Smooth muscle cell (in vitro differentiated cells): ENCODE data around the gene GALNT14. TPM values are rescaled to one million over a fixed set of nuclear protein-coding genes. Genes with fewer than 3 reads are reported as not detected.

Experiments used
- DNase-seq: peaks from one replicate; lab custom pipeline; 2025; ENCODE audit not compliant: unreplicated experiment; lab: John Stamatoyannopoulos, UW
- H2AFZ ChIP-seq: fragments of 200-600 bp; sonication (generic); 2 replicates; pipeline ENCODE4 v1.6.0; 2016; ENCODE audit warnings: antibody characterized with exemption, low read depth, mild to moderate bottlenecking
- H3F3A ChIP-seq: fragments of 200-600 bp; sonication (generic); 2 replicates; pipeline ENCODE4 v1.6.0; 2017; ENCODE audit warnings: antibody characterized with exemption, low read depth
- H3K27ac ChIP-seq: fragments of 200-600 bp; sonication (generic); 2 replicates; pipeline ENCODE4 v1.5.1; 2016; ENCODE audit warnings: low read depth, mild to moderate bottlenecking
- H3K27me3 ChIP-seq: fragments of 200-600 bp; sonication (generic); 2 replicates; pipeline ENCODE4 v1.6.1; 2016; ENCODE audit warnings: low read depth, mild to moderate bottlenecking
- H3K36me3 ChIP-seq: fragments of 200-600 bp; sonication (generic); 2 replicates; pipeline ENCODE4 v1.5.1; 2016; ENCODE audit warnings: low read depth
- H3K4me1 ChIP-seq: fragments of 200-600 bp; sonication (generic); 2 replicates; pipeline ENCODE4 v1.5.1; 2016; ENCODE audit warnings: low read depth
- H3K4me2 ChIP-seq: fragments of 200-600 bp; sonication (generic); 2 replicates; pipeline ENCODE4 v1.6.0; 2016; ENCODE audit warnings: mild to moderate bottlenecking
- H3K4me3 ChIP-seq: fragments of 200-600 bp; sonication (generic); 2 replicates; pipeline ENCODE4 v1.5.1; 2016; ENCODE audit warnings: mild to moderate bottlenecking
- H3K79me2 ChIP-seq: fragments of 200-600 bp; sonication (generic); 2 replicates; pipeline ENCODE4 v1.6.0; 2016; ENCODE audit warnings: low read depth, mild to moderate bottlenecking
- H3K9ac ChIP-seq: fragments of 200-600 bp; sonication (generic); 2 replicates; pipeline ENCODE4 v1.6.0; 2016; ENCODE audit warnings: low read depth
- H3K9me3 ChIP-seq: fragments of 200-600 bp; sonication (generic); replicated peaks from 2 replicates; pipeline ENCODE4 v1.5.1; 2016; ENCODE audit warnings: low read depth
- H4K20me1 ChIP-seq: fragments of 200-600 bp; sonication (generic); 2 replicates; pipeline ENCODE4 v1.6.0; 2016; ENCODE audit warnings: low read depth
- CTCF ChIP-seq: fragments of 200-600 bp; sonication (generic); IDR thresholded peaks from 2 replicates; pipeline ENCODE4 v1.5.1; 2017; ENCODE audit warnings: borderline replicate concordance, mild to moderate bottlenecking, antibody characterized with exemption; ENCODE audit not compliant: insufficient read depth, poor library complexity, severe bottlenecking
- WGBS: methylation state at CpG from one replicate; pipeline ENCODE4 v1.1.7; 2016; ENCODE audit warnings: low lambda C conversion rate; 5-methylcytosine and 5-hydroxymethylcytosine counted together
- polyA plus RNA-seq: library from polyadenylated mRNA; unstranded; fragments of >200 nt; fragmentation: Nextera tagmentation; extraction: Ambion mirVana; gene quantifications from 2 replicates; pipeline ENCODE4 v1.2.1, GENCODE V29; 2016
- total RNA-seq: library from RNA; depleted of rRNA; stranded (reverse); fragments of >200 nt; gene quantifications from 2 replicates; pipeline ENCODE4 v1.2.3, GENCODE V29; 2014

The GALNT14 gene
- total and polyA plus RNA-seq, 2 experiments from 2014 or later: 0.63 to 1.0 TPM

- Histone ChIP-seq H3K36me3 (no peaks in the 10 kb centered on the region), H3K9ac (no peak overlapping the region), H3K79me2 (no peaks in the 10 kb centered on the region), H2AFZ (no peak overlapping the region), H3K4me1 (no peaks in the 10 kb centered on the region), H3K4me2 (no peak overlapping the region), H3F3A (no peaks in the 10 kb centered on the region), H3K27ac (no peak overlapping the region), H3K4me3 (no peak overlapping the region), H3K9me3 (no peaks in the 10 kb centered on the region), H3K27me3 (no peaks in the 10 kb centered on the region), H4K20me1 (no peaks in the 10 kb centered on the region)
- no peak for DNase-seq
- 89% methylated on average over 4 of the region's 4 CpGs for WGBS
- TF ChIP-seq CTCF: no peak
Measured at GRCh38 chr2:30883184-30883583, 255.1 kb downstream of the GALNT14 start.

GRCh38 chr2:30880516-30880915, 257.7 kb downstream of the GALNT14 start:
- H3K36me3 ChIP-seq: no peaks in the 10 kb centered on the region
- H3K79me2 ChIP-seq: no peaks in the 10 kb centered on the region
- no peaks in the 10 kb centered on the region for H4K20me1 ChIP-seq
- H3K27ac ChIP-seq: no peak overlapping the region
- no peak overlapping the region for H2AFZ ChIP-seq
- no peaks in the 10 kb centered on the region for H3K9me3 ChIP-seq
- WGBS: 86% methylated on average over 3 of the region's 3 CpGs
- H3K9ac ChIP-seq: no peak overlapping the region
- DNase-seq: no peak
- no peaks in the 10 kb centered on the region for H3K27me3 ChIP-seq
- no peaks in the 10 kb centered on the region for H3K4me1 ChIP-seq
- H3K4me3 ChIP-seq: no peak overlapping the region
- H3K4me2 ChIP-seq: no peak overlapping the region
- TF ChIP-seq CTCF: no peak
- no peaks in the 10 kb centered on the region for H3F3A ChIP-seq

- Histone ChIP-seq H3F3A (no peaks in the 10 kb centered on the region), H3K36me3 (no peaks in the 10 kb centered on the region), H2AFZ (no peak overlapping the region), H4K20me1 (no peaks in the 10 kb centered on the region), H3K9me3 (no peaks in the 10 kb centered on the region), H3K27ac (no peak overlapping the region), H3K27me3 (no peaks in the 10 kb centered on the region), H3K4me2 (no peak overlapping the region), H3K4me3 (no peak overlapping the region), H3K4me1 (no peaks in the 10 kb centered on the region), H3K79me2 (no peaks in the 10 kb centered on the region), H3K9ac (no peak overlapping the region)
- WGBS: 74% methylated on average over 2 of the region's 2 CpGs
- TF ChIP-seq CTCF: no peak
- no peak for DNase-seq
Measured at GRCh38 chr2:30877833-30878232, 260.4 kb downstream of the GALNT14 start.

GRCh38 chr2:30872797-30873196, 265.4 kb downstream of the GALNT14 start:
- no peaks in the 10 kb centered on the region for H4K20me1 ChIP-seq
- DNase-seq: no peak
- no peak overlapping the region for H2AFZ ChIP-seq
- no peak overlapping the region for H3K4me3 ChIP-seq
- no peak overlapping the region for H3K27ac ChIP-seq
- H3K4me2 ChIP-seq: no peak overlapping the region
- H3K9ac ChIP-seq: no peak overlapping the region
- H3K79me2 ChIP-seq: no peaks in the 10 kb centered on the region
- H3K36me3 ChIP-seq: no peaks in the 10 kb centered on the region
- H3K27me3 ChIP-seq: no peaks in the 10 kb centered on the region
- WGBS: 95% methylated on average over 2 of the region's 2 CpGs
- H3K4me1 ChIP-seq: peaks cover 10% of the 10 kb centered on the region
- H3K9me3 ChIP-seq: no peaks in the 10 kb centered on the region
- no peaks in the 10 kb centered on the region for H3F3A ChIP-seq
- no peak for TF ChIP-seq CTCF
